UCSD-AML1 (cell line): ENCODE results near the gene TRIM66.

Source experiments
- DNase-seq: peaks from one replicate; lab custom pipeline; 2025; ENCODE audit not compliant: unreplicated experiment; lab: John Stamatoyannopoulos, UW

Gene TRIM66

GRCh38 chr11:8614497-8614896 is 68.0 kb downstream of the TRIM66 start:
- no peak for DNase-seq

GRCh38 chr11:8613036-8613435 is 69.4 kb downstream of the TRIM66 start:
- no peak for DNase-seq

GRCh38 chr11:8612522-8612921 is 69.9 kb downstream of the TRIM66 start:
- DNase-seq = no peak

- DNase-seq = no peak
Measured at GRCh38 chr11:8610532-8611116, 71.8 kb downstream of the TRIM66 start.

GRCh38 chr11:8608652-8609051 is 73.8 kb downstream of the TRIM66 start:
- DNase-seq = no peak

- no peak for DNase-seq
Measured at GRCh38 chr11:8605971-8606563, 76.4 kb downstream of the TRIM66 start.

- peak; percentile 56 for DNase-seq
Measured at GRCh38 chr11:8604078-8604723, 78.3 kb downstream of the TRIM66 start.

- DNase-seq = no peak
Measured at GRCh38 chr11:8603696-8604077, 78.8 kb downstream of the TRIM66 start.

- no peak for DNase-seq
Measured at GRCh38 chr11:8601376-8602133, 80.9 kb downstream of the TRIM66 start.

- DNase-seq = no peak
Measured at GRCh38 chr11:8598506-8598905, 84.0 kb downstream of the TRIM66 start.

GRCh38 chr11:8597182-8597581 is 85.3 kb downstream of the TRIM66 start:
- no peak for DNase-seq

- no peak for DNase-seq
Measured at GRCh38 chr11:8596504-8597046, 85.9 kb downstream of the TRIM66 start.

- DNase-seq = no peak
Measured at GRCh38 chr11:8593935-8594909, 88.2 kb downstream of the TRIM66 start, which contains the start of gene STK33. Gene STK33 (minus strand): TSS chr11:8594228. CDS start chr11:8474905, 119,323 bp downstream.

GRCh38 chr11:8593455-8593854 is 89.0 kb downstream of the TRIM66 start:
- no peak for DNase-seq

GRCh38 chr11:8587915-8588314 is 94.5 kb downstream of the TRIM66 start:
- DNase-seq = no peak

GRCh38 chr11:8586805-8587204 is 95.7 kb downstream of the TRIM66 start:
- no peak for DNase-seq

- DNase-seq = no peak
Measured at GRCh38 chr11:8586184-8586583, 96.3 kb downstream of the TRIM66 start.

GRCh38 chr11:8584511-8584910 is 98.0 kb downstream of the TRIM66 start:
- no peak for DNase-seq

GRCh38 chr11:8584082-8584481 is 98.4 kb downstream of the TRIM66 start:
- no peak for DNase-seq

GRCh38 chr11:8581300-8581699 is 101.2 kb downstream of the TRIM66 start:
- DNase-seq = no peak
